Muscle of leg (tissue), 9 donors: Measurements from ENCODE around the gene TSPAN12. TPM values are rescaled to one million over a fixed set of nuclear protein-coding genes. Genes with fewer than 3 reads are reported as not detected.

Source experiments
- polyA plus RNA-seq, 8 donors: library from polyadenylated mRNA; unstranded; fragments of 120-200 nt; gene quantifications; one replicate each; pipeline versions ENCODE4 v1.2.1 to v1.2.3, GENCODE V29; 2013; ENCODE audit warnings: inconsistent platforms in 1 of 8, low replicate concordance in 1 of 8; ENCODE audit not compliant: insufficient read length in 8 of 8, insufficient read depth in 1 of 8
- total RNA-seq: library from RNA; stranded (reverse); fragments of 120-200 nt; gene quantifications from one replicate; pipeline ENCODE4 v1.2.4, GENCODE V29; 2013

The TSPAN12 gene
- total and polyA plus RNA-seq, 9 donors = 46.0 to 82.6 (median 72.4) TPM

Other genes with a start within 250 kb of the TSPAN12 start
- 16.4 TPM for gene ING3, start 92.6 kb upstream of the TSPAN12 start, total RNA-seq
- 10 to 100 TPM; 13.4 to 19.1 (median 16.4) TPM for gene ING3, start 92.6 kb upstream of the TSPAN12 start, polyA plus RNA-seq
- gene CPED1, start 130.6 kb upstream of the TSPAN12 start, total RNA-seq = 26.6 TPM
- gene CPED1, start 130.6 kb upstream of the TSPAN12 start, polyA plus RNA-seq = 10 to 100 TPM in 5 of 8 donors, 1 to 10 TPM in 3; 6.6 to 19.7 (median 10.8) TPM